WERI-Rb-1 (cell line): Measurements from ENCODE around the gene SSBP4.

Experiments used
- DNase-seq: peaks from one replicate; pipeline ENCODE4 v3.0.0-alpha.2; 2020
- H3K27ac ChIP-seq: fragments of 250-450 bp; sonication (Bioruptor Pico); 2 replicates; pipeline ENCODE4 v1.5.1; 2020; ENCODE audit warnings: mild to moderate bottlenecking, moderate library complexity
- H3K27me3 ChIP-seq: fragments of 250-450 bp; sonication (Bioruptor Pico); 2 replicates; pipeline ENCODE4 v1.5.1; 2021; ENCODE audit warnings: mild to moderate bottlenecking, low read depth, moderate library complexity; ENCODE audit not compliant: insufficient read depth, severe bottlenecking
- H3K36me3 ChIP-seq: fragments of 250-450 bp; sonication (Bioruptor Pico); 2 replicates; pipeline ENCODE4 v1.5.1; 2020; ENCODE audit warnings: mild to moderate bottlenecking, moderate library complexity
- H3K4me3 ChIP-seq: 2 replicates; pipeline ENCODE4 v1.5.1; 2011; ENCODE audit warnings: low read depth, mild to moderate bottlenecking, control low read depth, low read length
- H3K9me3 ChIP-seq: fragments of 250-450 bp; sonication (Bioruptor Pico); 2 replicates; pipeline ENCODE4 v1.5.1; 2021; ENCODE audit warnings: mild to moderate bottlenecking, moderate library complexity; ENCODE audit not compliant: severe bottlenecking
- CTCF ChIP-seq: IDR thresholded peaks from 2 replicates; pipeline ENCODE4 v1.5.1; 2011; ENCODE audit warnings: low read depth, mild to moderate bottlenecking, control low read depth, inconsistent platforms, low read length

SSBP4 gene

GRCh38 chr19:18456974-18457373, 37.8 kb downstream of the SSBP4 start:
- no peaks in the 10 kb centered on the region for H3K27me3 ChIP-seq
- H3K9me3 ChIP-seq: no peaks in the 10 kb centered on the region
- no peak for TF ChIP-seq CTCF
- no peak overlapping the region for H3K27ac ChIP-seq
- no peak overlapping the region for H3K4me3 ChIP-seq
- H3K36me3 ChIP-seq: peaks cover 20% of the 10 kb centered on the region
- no peak for DNase-seq

- no peak for DNase-seq
- H3K27ac ChIP-seq: no peak overlapping the region
Observed at GRCh38 chr19:18457483-18458331, 38.5 kb downstream of the SSBP4 start.

GRCh38 chr19:18460900-18461299, 41.7 kb downstream of the SSBP4 start:
- DNase-seq: no peak
- no peaks in the 10 kb centered on the region for H3K9me3 ChIP-seq
- TF ChIP-seq CTCF: no peak
- H3K27ac ChIP-seq: no peak overlapping the region
- H3K27me3 ChIP-seq: no peaks in the 10 kb centered on the region
- H3K36me3 ChIP-seq: peaks cover 24% of the 10 kb centered on the region
- no peak overlapping the region for H3K4me3 ChIP-seq

More at GRCh38 chr19:18457483-18458331, 38.5 kb downstream of the SSBP4 start:
- H3K9me3 ChIP-seq: no peaks in the 10 kb centered on the region
- H3K36me3 ChIP-seq: peaks cover 20% of the 10 kb centered on the region
- H3K4me3 ChIP-seq: no peak overlapping the region
- H3K27me3 ChIP-seq: no peaks in the 10 kb centered on the region
- no peak for TF ChIP-seq CTCF

GRCh38 chr19:18461471-18461870, 42.3 kb downstream of the SSBP4 start:
- H3K36me3 ChIP-seq: peaks cover 19% of the 10 kb centered on the region
- TF ChIP-seq CTCF: no peak
- H3K4me3 ChIP-seq: no peak overlapping the region
- no peaks in the 10 kb centered on the region for H3K9me3 ChIP-seq
- no peak overlapping the region for H3K27ac ChIP-seq
- DNase-seq: no peak
- H3K27me3 ChIP-seq: no peaks in the 10 kb centered on the region

- Histone ChIP-seq H3K27ac (no peak overlapping the region), H3K36me3 (peaks cover 19% of the 10 kb centered on the region)
- no peak for DNase-seq
Observed at GRCh38 chr19:18464646-18465045, 45.4 kb downstream of the SSBP4 start.

More at GRCh38 chr19:18464646-18465045, 45.4 kb downstream of the SSBP4 start:
- Histone ChIP-seq H3K9me3 (no peaks in the 10 kb centered on the region), H3K4me3 (no peak overlapping the region), H3K27me3 (no peaks in the 10 kb centered on the region)
- TF ChIP-seq CTCF: no peak
